ENCODE results near the gene CNOT3. TPM values are rescaled to one million over a fixed set of nuclear protein-coding genes. Genes with fewer than 3 reads are reported as not detected.

Gene CNOT3
- total and polyA plus RNA-seq, 4 donors, result 23.5 to 40.4 (median 28.8) TPM

DNA sequence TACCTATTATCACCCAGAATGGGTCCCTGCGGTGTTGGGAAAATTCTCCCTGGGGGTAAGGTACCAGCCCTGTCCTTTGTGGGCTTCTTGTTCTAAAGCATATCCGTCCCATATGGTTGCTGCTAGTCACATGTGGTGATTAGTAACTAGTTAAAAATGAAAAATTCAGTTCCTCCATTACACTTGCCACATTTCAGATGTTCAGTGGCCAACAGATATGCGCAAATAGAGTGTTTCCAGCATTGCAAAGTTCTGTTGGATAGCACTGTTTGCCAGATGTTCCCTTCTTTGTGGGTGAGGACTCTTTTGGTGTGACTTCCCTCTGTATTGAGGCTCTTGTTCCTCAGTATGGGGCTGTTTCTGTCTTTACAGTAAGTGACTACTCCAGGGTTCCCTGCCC, 3.8 kb downstream of the CNOT3 start:
- H3K36me3 ChIP-seq (ENCODE audit: control insufficient read depth in 4 of 4, insufficient read depth in 4 of 4, low read length in 4 of 4), result peaks cover 11 to 52% (median 37%) of the 10 kb centered on the region in 4 donors

DNA sequence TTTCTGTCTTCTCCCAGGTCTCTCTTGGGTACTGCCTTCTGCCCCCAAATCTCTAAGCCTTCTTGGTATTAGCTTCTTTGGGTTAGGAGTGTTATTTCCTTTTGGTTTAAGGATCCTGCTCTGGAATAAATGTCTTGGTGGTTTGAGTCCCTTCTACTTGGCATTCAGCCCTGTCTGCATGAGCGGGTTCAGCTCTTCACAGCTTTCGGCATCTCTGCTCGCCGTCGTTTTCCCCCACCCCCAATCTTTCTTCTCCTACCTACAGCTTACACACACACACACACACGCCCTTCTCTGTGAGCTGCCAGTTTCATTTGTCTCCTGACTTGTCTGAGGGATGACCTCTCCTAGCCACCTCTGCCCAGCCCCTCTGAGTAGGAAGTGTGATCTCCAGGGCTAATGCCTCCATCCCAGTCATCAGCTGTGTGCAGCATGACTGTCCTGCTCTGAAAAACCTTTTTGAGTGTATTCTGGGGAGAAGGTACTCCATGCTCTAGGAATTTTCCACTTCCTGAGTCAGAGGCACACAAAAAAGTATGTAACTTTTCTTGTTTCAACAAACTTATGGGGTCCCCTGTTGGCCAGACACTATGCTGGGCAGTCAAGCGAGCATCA, 4.7 kb downstream of the CNOT3 start:
- Histone ChIP-seq H3K36me3 (ENCODE audit: control insufficient read depth in 4 of 4, insufficient read depth in 4 of 4, low read length in 4 of 4) (peaks cover 11 to 61% (median 45%) of the 10 kb centered on the region in 4 donors), H3K27me3 (ENCODE audit: control insufficient read depth in 3 of 3, insufficient read depth in 3 of 3, low read length in 2 of 3) (no peaks in the 10 kb centered on the region), H3K4me1 (ENCODE audit: control insufficient read depth in 5 of 5, insufficient read depth in 5 of 5, low read length in 5 of 5) (peaks cover 0 to 22% (median 9%) of the 10 kb centered on the region in 5 donors), H3K9ac (ENCODE audit: insufficient read depth in 1 of 2, low read length in 2 of 2) (no peak overlapping the region), H3K4me3 (no peak overlapping the region), H3K9me3 (ENCODE audit: control insufficient read depth in 4 of 4, insufficient read depth in 3 of 4, low read length in 3 of 4) (no peaks in the 10 kb centered on the region), H3K27ac (ENCODE audit: low read depth in 1 of 2, low read length in 1 of 2) (no peak overlapping the region)
- no peak for ATAC-seq (ENCODE audit: insufficient read depth, low FRiP score)
- 85 to 88% methylated on average over 7 of the region's 7 CpGs for WGBS, 2 donors
- DNase-seq, result no peak
- TF ChIP-seq, protein P1, sequence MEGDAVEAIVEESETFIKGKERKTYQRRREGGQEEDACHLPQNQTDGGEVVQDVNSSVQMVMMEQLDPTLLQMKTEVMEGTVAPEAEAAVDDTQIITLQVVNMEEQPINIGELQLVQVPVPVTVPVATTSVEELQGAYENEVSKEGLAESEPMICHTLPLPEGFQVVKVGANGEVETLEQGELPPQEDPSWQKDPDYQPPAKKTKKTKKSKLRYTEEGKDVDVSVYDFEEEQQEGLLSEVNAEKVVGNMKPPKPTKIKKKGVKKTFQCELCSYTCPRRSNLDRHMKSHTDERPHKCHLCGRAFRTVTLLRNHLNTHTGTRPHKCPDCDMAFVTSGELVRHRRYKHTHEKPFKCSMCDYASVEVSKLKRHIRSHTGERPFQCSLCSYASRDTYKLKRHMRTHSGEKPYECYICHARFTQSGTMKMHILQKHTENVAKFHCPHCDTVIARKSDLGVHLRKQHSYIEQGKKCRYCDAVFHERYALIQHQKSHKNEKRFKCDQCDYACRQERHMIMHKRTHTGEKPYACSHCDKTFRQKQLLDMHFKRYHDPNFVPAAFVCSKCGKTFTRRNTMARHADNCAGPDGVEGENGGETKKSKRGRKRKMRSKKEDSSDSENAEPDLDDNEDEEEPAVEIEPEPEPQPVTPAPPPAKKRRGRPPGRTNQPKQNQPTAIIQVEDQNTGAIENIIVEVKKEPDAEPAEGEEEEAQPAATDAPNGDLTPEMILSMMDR (IDR thresholded peaks at IDR 0.05; ENCODE audit: control extremely low read depth, extremely low read depth), result no peak

More for the DNA sequence above, 3.8 kb downstream of the CNOT3 start:
- Histone ChIP-seq H3K9me3 (ENCODE audit: control insufficient read depth in 4 of 4, insufficient read depth in 3 of 4, low read length in 3 of 4) (no peaks in the 10 kb centered on the region), H3K4me3 (no peak overlapping the region), H3K4me1 (ENCODE audit: control insufficient read depth in 5 of 5, insufficient read depth in 5 of 5, low read length in 5 of 5) (peaks cover 0 to 25% (median 9%) of the 10 kb centered on the region in 5 donors), H3K27me3 (ENCODE audit: control insufficient read depth in 3 of 3, insufficient read depth in 3 of 3, low read length in 2 of 3) (no peaks in the 10 kb centered on the region), H3K9ac (ENCODE audit: insufficient read depth in 1 of 2, low read length in 2 of 2) (no peak overlapping the region), H3K27ac (ENCODE audit: low read depth in 1 of 2, low read length in 1 of 2) (no peak overlapping the region)
- ATAC-seq (ENCODE audit: insufficient read depth, low FRiP score) (no peak), DNase-seq (no peak)
- TF ChIP-seq, protein P1 (IDR thresholded peaks at IDR 0.05; ENCODE audit: control extremely low read depth, extremely low read depth), result no peak
- 92 to 94% methylated on average over 3 of the region's 3 CpGs for WGBS, 2 donors

DNA sequence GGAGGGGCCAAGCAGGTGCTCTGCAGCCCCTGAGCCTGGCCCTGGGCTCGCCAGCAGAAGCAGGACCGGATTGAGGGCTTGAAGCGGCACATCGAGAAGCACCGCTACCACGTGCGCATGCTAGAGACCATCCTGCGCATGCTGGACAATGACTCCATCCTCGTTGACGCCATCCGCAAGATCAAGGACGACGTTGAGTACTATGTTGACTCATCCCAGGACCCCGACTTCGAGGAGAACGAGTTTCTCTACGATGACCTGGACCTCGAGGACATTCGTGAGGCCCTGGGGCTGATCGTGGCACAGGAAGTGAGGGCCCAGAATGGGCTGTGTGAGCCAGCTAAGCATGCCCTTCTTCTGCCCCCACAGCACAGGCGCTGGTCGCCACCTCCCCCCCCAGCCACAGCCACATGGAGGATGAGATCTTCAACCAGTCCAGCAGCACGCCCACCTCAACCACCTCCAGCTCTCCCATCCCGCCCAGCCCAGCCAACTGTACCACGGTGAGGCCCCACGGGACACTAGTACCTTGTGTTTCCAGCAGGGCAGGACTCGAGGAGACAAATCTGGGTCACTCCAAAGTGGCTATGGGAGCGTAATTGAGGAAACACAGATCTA, 8.1 kb downstream of the CNOT3 start:
- ATAC-seq (ENCODE audit: insufficient read depth, low FRiP score) (no peak), DNase-seq (no peak)
- no peaks in the 10 kb centered on the region for H3K27me3 ChIP-seq (ENCODE audit: control insufficient read depth in 3 of 3, insufficient read depth in 3 of 3, low read length in 2 of 3)
- no peak overlapping the region for H3K9ac ChIP-seq (ENCODE audit: insufficient read depth in 1 of 2, low read length in 2 of 2)
- H3K9me3 ChIP-seq (ENCODE audit: control insufficient read depth in 4 of 4, insufficient read depth in 3 of 4, low read length in 3 of 4), result no peaks in the 10 kb centered on the region
- WGBS, 2 donors, result 92 to 95% methylated on average over 28 of the region's 28 CpGs
- H3K27ac ChIP-seq (ENCODE audit: low read depth in 1 of 2, low read length in 1 of 2), result no peak overlapping the region
- no peak overlapping the region for H3K4me3 ChIP-seq
- TF ChIP-seq, protein P1 (IDR thresholded peaks at IDR 0.05; ENCODE audit: control extremely low read depth, extremely low read depth), result no peak
- peaks cover 16 to 83% (median 52%) of the 10 kb centered on the region in 4 donors for H3K36me3 ChIP-seq (ENCODE audit: control insufficient read depth in 4 of 4, insufficient read depth in 4 of 4, low read length in 4 of 4)
- peaks cover 0 to 1% (median 0%) of the 10 kb centered on the region in 5 donors for H3K4me1 ChIP-seq (ENCODE audit: control insufficient read depth in 5 of 5, insufficient read depth in 5 of 5, low read length in 5 of 5)
